Measurements from ENCODE around the gene PRODH2. TPM values are rescaled to one million over a fixed set of nuclear protein-coding genes. Genes with fewer than 3 reads are reported as not detected.

The PRODH2 gene
- total RNA-seq, 6 experiments from 2014 or later: 60.3 to 281 (median 134) TPM

DNA sequence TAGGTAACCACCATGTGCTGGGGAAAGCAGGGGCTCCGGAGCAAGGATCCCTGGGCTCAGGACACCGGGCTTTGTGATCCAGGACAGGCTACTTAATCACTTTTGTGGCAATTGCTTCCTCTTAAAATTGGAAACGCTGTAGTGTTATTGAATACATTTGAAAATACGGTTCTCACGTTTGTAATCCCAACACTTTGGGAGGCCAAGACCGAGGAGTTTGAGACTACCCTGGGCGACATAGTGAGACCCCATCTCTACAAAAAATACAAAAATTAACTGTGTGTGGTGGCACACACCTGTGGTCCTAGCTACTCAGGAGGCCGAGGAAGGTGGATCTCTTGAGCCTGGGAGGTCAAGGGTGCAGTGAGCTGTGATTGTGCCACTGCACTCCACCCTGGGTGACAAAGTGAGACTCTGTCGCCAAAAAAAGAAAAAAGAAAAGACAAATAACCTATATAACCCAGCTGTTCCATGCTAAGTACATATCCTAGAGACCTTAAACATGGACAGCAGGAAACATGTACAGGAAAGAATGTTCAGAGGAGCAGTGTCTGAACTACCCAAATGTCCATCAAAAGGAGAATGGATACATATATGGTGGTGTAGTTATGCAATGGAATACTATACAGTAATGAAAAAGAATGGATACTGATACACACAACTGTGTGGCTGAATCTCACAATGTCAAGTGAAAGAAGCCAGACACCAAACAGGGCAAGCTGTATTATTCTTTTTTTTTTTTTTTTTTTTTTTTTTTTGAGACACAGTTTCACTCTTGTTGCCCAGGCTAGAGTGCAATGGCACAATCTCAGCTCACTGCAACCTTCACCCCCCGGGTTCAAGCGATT, 622 bp upstream of the PRODH2 start:
- 34% methylated on average over 11 of the region's 11 CpGs for WGBS (ENCODE audit: insufficient coverage, low coverage, low lambda C conversion rate, missing lambda C conversion rate)
- H3K27ac ChIP-seq: peak overlapping the region in 2 of 3 donors; percentile 57 to 82

DNA sequence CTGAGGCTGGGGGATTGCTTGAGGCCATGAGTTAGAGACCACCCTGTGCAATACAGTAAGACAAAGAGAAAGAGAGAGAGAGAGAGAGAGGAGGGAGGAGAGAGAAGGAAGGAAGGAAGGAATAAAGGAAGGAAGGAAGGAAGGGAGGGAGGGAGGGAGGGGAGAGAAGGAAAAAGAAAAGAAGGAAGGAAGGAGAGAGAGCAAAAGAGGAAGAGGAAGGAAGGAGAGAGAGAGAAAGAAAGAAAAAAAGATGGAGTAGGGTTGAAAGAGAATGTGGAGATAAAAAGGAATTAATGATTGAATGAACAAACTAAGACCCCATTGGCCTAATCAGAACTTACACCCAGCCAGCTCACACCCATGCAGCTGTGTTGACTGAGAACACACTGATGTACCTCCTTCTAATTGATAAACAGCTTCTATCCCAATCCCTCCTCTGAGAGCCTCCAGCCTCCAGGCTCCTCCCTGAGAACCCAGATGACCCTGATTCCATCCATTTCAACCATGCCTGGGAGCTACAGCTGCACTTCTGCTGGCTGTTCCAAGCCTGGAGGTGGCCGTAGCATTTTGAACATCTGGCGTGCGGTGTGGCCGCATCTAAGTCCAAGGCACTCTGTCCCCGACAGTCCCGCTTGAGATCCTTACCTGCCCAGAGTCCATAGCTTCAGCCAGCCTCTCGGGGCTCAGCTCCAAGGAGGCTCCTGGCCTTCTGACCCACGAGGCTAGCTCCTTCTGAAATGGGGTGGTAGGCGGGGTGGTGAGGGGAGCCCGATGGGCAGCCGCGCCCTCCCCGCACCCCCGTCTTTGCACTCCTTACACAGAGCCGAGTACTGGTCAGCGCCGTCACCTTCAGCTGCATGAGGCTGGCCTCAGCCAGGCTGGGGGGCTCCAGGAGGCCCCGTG, 1.1 kb downstream of the PRODH2 start:
- Histone ChIP-seq H3K27ac (peak overlapping the region in 2 of 3 donors; percentile 50 to 82), H3K4me3 (peak overlapping the region; percentile 58 to 86 (median 71)), H3K27me3 (no peaks in the 10 kb centered on the region), H3K36me3 (peaks cover 0 to 21% (median 2%) of the 10 kb centered on the region in 4 donors), H3K9me3 (no peaks in the 10 kb centered on the region), H3K4me1 (peaks cover 0 to 31% (median 3%) of the 10 kb centered on the region in 4 donors)
- WGBS (ENCODE audit: insufficient coverage, low coverage, low lambda C conversion rate, missing lambda C conversion rate): no CpG with 5 or more reads among the region's 18 CpGs
- DNase-seq (peak in 1 of 3 donors; percentile 67), ATAC-seq (peak; percentile 43 to 74 (median 56))
- TF ChIP-seq POLR2A (IDR thresholded peaks at IDR 0.05): no peak
- TF ChIP-seq, protein P1, sequence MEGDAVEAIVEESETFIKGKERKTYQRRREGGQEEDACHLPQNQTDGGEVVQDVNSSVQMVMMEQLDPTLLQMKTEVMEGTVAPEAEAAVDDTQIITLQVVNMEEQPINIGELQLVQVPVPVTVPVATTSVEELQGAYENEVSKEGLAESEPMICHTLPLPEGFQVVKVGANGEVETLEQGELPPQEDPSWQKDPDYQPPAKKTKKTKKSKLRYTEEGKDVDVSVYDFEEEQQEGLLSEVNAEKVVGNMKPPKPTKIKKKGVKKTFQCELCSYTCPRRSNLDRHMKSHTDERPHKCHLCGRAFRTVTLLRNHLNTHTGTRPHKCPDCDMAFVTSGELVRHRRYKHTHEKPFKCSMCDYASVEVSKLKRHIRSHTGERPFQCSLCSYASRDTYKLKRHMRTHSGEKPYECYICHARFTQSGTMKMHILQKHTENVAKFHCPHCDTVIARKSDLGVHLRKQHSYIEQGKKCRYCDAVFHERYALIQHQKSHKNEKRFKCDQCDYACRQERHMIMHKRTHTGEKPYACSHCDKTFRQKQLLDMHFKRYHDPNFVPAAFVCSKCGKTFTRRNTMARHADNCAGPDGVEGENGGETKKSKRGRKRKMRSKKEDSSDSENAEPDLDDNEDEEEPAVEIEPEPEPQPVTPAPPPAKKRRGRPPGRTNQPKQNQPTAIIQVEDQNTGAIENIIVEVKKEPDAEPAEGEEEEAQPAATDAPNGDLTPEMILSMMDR (IDR thresholded peaks at IDR 0.05): no peak
- intact Hi-C loops (cut with DNase I): no loop called here

More for the DNA sequence above, 622 bp upstream of the PRODH2 start:
- intact Hi-C loops (cut with DNase I): no loop called here
- DNase-seq: no peak
- ATAC-seq: peak in 2 of 4 donors; percentile 1 to 9
- TF ChIP-seq POLR2A (IDR thresholded peaks at IDR 0.05): no peak
- TF ChIP-seq, protein P1 (IDR thresholded peaks at IDR 0.05): no peak
- no peaks in the 10 kb centered on the region for H3K9me3 ChIP-seq
- H3K4me1 ChIP-seq: peaks cover 0 to 17% (median 3%) of the 10 kb centered on the region in 4 donors
- H3K27me3 ChIP-seq: no peaks in the 10 kb centered on the region
- peak overlapping the region; percentile 58 to 86 (median 71) for H3K4me3 ChIP-seq
- H3K36me3 ChIP-seq: peaks cover 0 to 5% (median 0%) of the 10 kb centered on the region in 4 donors

DNA sequence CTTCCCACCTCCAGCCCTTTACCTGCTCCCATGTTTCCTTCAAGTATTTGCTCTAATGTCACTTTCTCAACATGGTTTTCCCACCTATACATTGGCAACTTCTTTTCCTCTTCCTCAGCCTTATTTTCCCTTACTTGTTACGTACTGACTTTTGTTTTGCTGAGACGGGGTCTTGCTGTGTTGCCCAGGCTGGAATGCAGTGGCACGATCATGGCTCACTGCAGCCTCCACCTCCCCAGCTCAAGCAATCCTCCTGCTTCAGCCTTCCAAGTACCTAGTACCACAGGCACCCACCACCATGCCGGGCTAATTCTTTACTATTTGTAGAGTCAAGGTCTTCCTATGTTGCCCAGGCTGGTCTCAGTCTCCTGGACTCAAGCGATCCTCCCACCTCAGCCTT, 5.0 kb downstream of the PRODH2 start:
- no peak for ATAC-seq
- 95% methylated on average over 5 of the region's 5 CpGs for WGBS (ENCODE audit: insufficient coverage, low coverage, low lambda C conversion rate, missing lambda C conversion rate)
- Histone ChIP-seq H3K9me3 (no peaks in the 10 kb centered on the region), H3K36me3 (peaks cover 0 to 58% (median 10%) of the 10 kb centered on the region in 4 donors), H3K4me3 (no peak overlapping the region), H3K4me1 (peaks cover 0 to 31% (median 3%) of the 10 kb centered on the region in 4 donors), H3K27ac (no peak overlapping the region), H3K27me3 (no peaks in the 10 kb centered on the region)
- DNase-seq: no peak
- intact Hi-C loops (cut with DNase I): no loop called here
- TF ChIP-seq, protein P1 (IDR thresholded peaks at IDR 0.05): no peak
- no peak for TF ChIP-seq POLR2A (IDR thresholded peaks at IDR 0.05)

DNA sequence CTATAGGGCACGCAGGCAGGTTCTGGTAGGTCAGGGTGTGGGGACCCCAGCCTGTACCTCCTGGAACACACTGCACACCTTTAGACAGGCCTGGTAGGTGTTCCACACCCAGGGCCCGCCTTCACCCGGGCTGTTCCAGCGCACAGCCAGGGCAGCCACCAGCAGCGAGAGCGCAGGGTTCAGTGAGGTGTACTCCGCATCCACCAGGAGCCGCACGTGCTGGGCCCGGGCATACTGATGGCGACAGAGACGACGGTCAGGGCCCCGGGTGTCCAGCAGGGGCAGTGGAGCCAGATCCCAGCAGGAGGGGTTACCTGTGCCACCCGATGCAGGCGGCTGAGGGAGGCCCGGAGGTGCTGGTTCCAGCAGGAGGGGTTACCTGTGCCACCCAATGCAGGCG, 6.0 kb downstream of the PRODH2 start:
- Histone ChIP-seq H3K4me1 (peaks cover 0 to 31% (median 3%) of the 10 kb centered on the region in 4 donors), H3K27me3 (no peaks in the 10 kb centered on the region), H3K9me3 (no peaks in the 10 kb centered on the region), H3K4me3 (no peak overlapping the region), H3K36me3 (peaks cover 0 to 64% (median 10%) of the 10 kb centered on the region in 4 donors), H3K27ac (no peak overlapping the region)
- no peak for TF ChIP-seq POLR2A (IDR thresholded peaks at IDR 0.05)
- TF ChIP-seq, protein P1 (IDR thresholded peaks at IDR 0.05): no peak
- DNase-seq (no peak), ATAC-seq (peak in 2 of 4 donors; percentile 12 to 27)
- intact Hi-C loops (cut with DNase I): no loop called here
- no CpG with 5 or more reads among the region's 18 CpGs for WGBS (ENCODE audit: insufficient coverage, low coverage, low lambda C conversion rate, missing lambda C conversion rate)

Data from right lobe of liver (tissue), 6 donors.